22Rv1 (cell line): ENCODE results near the gene ATP1A4.

Experiments used
- CTCF ChIP-seq: fragments of 450-650 bp; IDR thresholded peaks from 2 replicates; pipeline ENCODE4 v1.5.1; 2017; ENCODE audit warnings: mild to moderate bottlenecking
- ZFX ChIP-seq: fragments of 450-650 bp; IDR thresholded peaks from 2 replicates; pipeline ENCODE4 v1.6.1; 2017; ENCODE audit warnings: antibody characterized with exemption, borderline replicate concordance

GRCh38 chr1:160178731-160179130 lies 27.3 kb downstream of the ATP1A4 start:
- TF ChIP-seq CTCF (no peak), ZFX (no peak)
